ENCODE measurements around the gene MLLT3. TPM values are rescaled to one million over a fixed set of nuclear protein-coding genes. Genes with fewer than 3 reads are reported as not detected.

MLLT3 gene
- total RNA-seq, 1 donor from 2014 or later: 17.5 TPM

DNA sequence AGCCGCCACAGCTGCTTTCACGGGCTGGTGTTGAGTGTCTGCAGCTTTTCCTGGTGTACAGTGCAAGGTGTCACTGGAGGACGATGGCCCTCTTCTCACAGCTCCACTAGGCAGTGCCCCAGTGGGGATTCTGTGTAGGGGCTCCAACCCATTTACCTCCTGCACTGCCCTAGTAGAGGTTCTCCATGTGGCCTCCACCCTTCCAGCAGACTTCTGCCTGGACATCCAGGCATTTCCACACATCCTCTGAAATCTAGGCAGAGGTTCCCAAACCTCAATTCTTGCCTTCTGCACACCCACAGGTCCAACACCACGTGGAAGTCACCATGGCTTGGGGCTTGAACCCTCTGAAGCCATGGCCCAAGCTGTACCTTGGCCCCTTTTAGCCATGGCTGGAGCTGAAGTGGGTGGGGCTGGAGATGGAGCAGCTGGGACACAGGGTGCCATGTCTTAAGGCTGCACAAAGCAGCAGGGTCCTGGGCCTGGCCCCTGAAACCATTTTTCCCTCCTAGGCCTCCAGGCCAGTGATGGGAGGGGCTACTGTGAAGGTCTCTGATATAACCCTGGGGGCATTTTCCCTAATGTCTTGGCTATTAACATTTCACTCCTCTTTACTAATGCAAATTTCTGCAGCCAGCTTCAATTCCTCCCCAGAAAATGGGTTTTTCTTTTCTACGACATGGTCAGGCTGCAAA is 82.0 kb downstream of the MLLT3 start:
- H3K36me3 ChIP-seq: peaks cover 9% of the 10 kb centered on the region
- no peak for DNase-seq
- no peak overlapping the region for H3K27ac ChIP-seq (replicated peaks)
- H3K4me1 ChIP-seq: no peaks in the 10 kb centered on the region
- peaks cover 21% of the 10 kb centered on the region for H3K9me3 ChIP-seq (replicated peaks)
- no peak overlapping the region for H3K4me3 ChIP-seq
- intact Hi-C loops (cut with micrococcal nuclease): no loop called here
- no peaks in the 10 kb centered on the region for H3K27me3 ChIP-seq (ENCODE audit: low read depth)
- TF ChIP-seq, protein P1, sequence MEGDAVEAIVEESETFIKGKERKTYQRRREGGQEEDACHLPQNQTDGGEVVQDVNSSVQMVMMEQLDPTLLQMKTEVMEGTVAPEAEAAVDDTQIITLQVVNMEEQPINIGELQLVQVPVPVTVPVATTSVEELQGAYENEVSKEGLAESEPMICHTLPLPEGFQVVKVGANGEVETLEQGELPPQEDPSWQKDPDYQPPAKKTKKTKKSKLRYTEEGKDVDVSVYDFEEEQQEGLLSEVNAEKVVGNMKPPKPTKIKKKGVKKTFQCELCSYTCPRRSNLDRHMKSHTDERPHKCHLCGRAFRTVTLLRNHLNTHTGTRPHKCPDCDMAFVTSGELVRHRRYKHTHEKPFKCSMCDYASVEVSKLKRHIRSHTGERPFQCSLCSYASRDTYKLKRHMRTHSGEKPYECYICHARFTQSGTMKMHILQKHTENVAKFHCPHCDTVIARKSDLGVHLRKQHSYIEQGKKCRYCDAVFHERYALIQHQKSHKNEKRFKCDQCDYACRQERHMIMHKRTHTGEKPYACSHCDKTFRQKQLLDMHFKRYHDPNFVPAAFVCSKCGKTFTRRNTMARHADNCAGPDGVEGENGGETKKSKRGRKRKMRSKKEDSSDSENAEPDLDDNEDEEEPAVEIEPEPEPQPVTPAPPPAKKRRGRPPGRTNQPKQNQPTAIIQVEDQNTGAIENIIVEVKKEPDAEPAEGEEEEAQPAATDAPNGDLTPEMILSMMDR (IDR thresholded peaks at IDR 0.05; ENCODE audit: borderline replicate concordance): no peak

DNA sequence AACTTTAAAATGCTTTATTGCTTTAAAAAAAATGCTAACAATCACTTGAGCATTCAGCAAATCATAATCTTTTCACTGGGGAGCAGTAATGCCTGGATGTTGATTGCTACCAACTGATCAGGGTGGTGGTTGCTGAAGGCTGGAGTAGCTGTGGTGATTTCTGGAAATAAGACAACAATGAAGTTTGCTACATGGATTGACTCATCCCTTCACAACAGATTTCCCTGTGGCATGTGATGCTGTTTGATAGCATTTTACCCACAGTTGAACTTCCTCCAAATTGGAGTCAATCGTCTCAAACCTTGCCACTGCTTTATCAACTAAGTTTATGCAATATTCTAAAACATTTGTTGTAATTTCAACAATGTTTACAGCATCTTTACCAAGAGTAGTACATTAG is 83.3 kb downstream of the MLLT3 start:
- Histone ChIP-seq H3K27ac (replicated peaks) (no peak overlapping the region), H3K27me3 (ENCODE audit: low read depth) (no peaks in the 10 kb centered on the region), H3K4me3 (no peak overlapping the region), H3K36me3 (peaks cover 9% of the 10 kb centered on the region), H3K9me3 (replicated peaks) (peaks cover 21% of the 10 kb centered on the region), H3K4me1 (no peaks in the 10 kb centered on the region)
- DNase-seq: no peak
- intact Hi-C loops (cut with micrococcal nuclease): no loop called here
- TF ChIP-seq, protein P1 (IDR thresholded peaks at IDR 0.05; ENCODE audit: borderline replicate concordance): no peak

DNA sequence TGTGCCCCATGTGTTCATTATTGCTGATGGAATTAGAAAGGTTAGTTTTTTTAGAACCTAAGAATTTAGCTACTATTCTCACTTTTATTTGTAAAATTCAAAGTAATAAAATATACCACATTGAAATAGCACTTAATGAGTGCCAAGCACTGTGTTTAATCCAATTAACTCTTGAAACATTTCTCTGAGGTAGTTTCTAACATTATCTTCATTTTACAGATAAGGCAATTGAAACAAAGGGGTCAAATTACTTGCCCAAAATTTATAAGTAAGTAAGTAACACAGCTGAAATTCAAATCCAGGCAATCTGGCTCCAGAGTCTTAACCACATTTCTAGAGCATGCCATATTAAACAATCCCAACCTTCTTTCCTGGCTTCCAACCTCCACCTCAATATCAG is 84.2 kb downstream of the MLLT3 start:
- intact Hi-C loops (cut with micrococcal nuclease): no loop called here
- TF ChIP-seq, protein P1 (IDR thresholded peaks at IDR 0.05; ENCODE audit: borderline replicate concordance): no peak
- no peaks in the 10 kb centered on the region for H3K4me1 ChIP-seq
- no peak overlapping the region for H3K4me3 ChIP-seq
- no peak for DNase-seq
- peaks cover 21% of the 10 kb centered on the region for H3K9me3 ChIP-seq (replicated peaks)
- H3K27me3 ChIP-seq (ENCODE audit: low read depth): no peaks in the 10 kb centered on the region
- H3K27ac ChIP-seq (replicated peaks): no peak overlapping the region
- H3K36me3 ChIP-seq: peaks cover 9% of the 10 kb centered on the region

DNA sequence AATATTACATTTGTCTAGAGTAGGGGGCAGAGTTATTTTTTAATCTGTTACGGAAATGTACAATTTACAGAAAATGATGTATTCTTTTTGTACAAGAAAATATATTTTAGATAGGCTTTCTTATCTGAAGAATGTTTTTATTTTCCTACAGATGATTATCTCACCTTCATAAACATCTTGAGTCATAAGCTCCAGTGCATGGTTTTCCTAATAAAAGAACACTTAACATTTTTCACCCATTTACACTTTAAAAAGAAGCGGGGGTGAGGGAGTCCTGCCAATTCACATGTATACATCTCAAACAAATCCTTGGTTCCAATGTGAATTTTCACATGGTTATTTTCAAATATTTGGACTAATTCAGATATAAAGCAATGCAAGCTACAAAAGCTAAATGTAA is 85.0 kb downstream of the MLLT3 start:
- intact Hi-C loops (cut with micrococcal nuclease): no loop called here
- Histone ChIP-seq H3K4me1 (no peaks in the 10 kb centered on the region), H3K27me3 (ENCODE audit: low read depth) (no peaks in the 10 kb centered on the region), H3K9me3 (replicated peaks) (peaks cover 21% of the 10 kb centered on the region), H3K36me3 (peaks cover 9% of the 10 kb centered on the region), H3K27ac (replicated peaks) (no peak overlapping the region), H3K4me3 (no peak overlapping the region)
- TF ChIP-seq, protein P1 (IDR thresholded peaks at IDR 0.05; ENCODE audit: borderline replicate concordance): no peak
- no peak for DNase-seq

DNA sequence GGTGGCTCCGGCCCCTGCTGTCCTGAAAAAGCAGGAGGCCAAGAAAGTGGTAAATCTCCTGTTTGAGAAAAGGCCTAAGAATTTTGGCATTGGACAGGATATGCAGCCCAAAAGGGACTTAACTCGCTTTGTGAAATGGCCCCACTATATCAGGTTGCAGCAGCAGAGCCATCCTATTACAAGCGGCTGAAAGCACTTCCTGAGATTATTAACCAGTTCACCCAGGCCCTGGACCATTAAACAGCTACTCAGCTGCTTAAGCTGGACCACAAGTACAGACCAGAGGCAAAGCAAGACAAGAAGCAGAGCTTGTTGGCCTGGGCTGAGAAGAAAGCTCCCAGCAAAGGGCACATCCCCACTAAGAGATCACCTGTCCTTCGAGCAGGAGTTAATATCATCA is 89.7 kb downstream of the MLLT3 start:
- no peaks in the 10 kb centered on the region for H3K36me3 ChIP-seq
- no peak overlapping the region for H3K27ac ChIP-seq (replicated peaks)
- H3K4me1 ChIP-seq: no peaks in the 10 kb centered on the region
- H3K4me3 ChIP-seq: no peak overlapping the region
- no peak for DNase-seq
- H3K27me3 ChIP-seq (ENCODE audit: low read depth): no peaks in the 10 kb centered on the region
- intact Hi-C loops (cut with micrococcal nuclease): no loop called here
- H3K9me3 ChIP-seq (replicated peaks): no peaks in the 10 kb centered on the region
- TF ChIP-seq, protein P1 (IDR thresholded peaks at IDR 0.05; ENCODE audit: borderline replicate concordance): no peak
